ENCODE measurements around the gene ISLR.
"Not testable (repeated sequence)": the region's sequence is repeated elsewhere in the genome, so short reads cannot be mapped to it uniquely, and the experiment has no call there.

ISLR gene

DNA sequence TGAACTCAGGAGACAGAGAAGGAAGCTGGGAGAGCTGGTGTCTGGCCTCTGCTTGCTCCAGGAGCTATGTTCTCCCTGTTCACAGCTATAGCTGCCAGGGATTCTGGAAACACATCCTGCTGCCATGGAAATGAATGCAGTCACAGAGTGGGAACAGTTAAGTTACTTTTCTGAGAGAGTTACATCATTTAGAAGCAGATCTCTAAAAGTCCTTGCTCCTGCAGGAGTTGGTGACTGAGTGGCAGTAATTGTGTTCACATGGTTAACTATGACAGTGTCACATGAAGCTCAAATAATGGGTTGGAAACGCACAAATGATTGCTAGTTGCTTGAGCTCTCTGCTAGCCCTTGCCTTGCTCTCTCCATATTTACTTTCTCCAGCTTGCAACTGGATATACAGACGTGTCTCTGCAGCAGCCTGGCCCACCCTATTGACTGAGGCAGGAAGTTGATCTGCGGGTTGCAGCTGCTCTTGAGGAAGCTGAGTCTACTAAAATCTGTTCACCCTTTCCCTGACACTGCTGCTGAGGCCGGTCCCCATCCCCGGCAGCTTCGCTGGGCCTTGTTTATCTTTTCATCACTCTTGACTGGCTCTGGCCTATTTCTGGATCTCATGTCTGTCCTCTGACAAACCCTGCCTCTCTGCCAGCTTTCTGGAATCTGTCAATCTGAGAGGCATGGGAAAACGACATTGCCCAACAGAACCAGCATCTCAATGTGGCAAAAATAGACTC lies 16.7 kb upstream of the ISLR start:
- H3K4me3 ChIP-seq (ENCODE audit: low read depth, low read length), result no peak overlapping the region
- TF ChIP-seq, protein P1, sequence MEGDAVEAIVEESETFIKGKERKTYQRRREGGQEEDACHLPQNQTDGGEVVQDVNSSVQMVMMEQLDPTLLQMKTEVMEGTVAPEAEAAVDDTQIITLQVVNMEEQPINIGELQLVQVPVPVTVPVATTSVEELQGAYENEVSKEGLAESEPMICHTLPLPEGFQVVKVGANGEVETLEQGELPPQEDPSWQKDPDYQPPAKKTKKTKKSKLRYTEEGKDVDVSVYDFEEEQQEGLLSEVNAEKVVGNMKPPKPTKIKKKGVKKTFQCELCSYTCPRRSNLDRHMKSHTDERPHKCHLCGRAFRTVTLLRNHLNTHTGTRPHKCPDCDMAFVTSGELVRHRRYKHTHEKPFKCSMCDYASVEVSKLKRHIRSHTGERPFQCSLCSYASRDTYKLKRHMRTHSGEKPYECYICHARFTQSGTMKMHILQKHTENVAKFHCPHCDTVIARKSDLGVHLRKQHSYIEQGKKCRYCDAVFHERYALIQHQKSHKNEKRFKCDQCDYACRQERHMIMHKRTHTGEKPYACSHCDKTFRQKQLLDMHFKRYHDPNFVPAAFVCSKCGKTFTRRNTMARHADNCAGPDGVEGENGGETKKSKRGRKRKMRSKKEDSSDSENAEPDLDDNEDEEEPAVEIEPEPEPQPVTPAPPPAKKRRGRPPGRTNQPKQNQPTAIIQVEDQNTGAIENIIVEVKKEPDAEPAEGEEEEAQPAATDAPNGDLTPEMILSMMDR (IDR thresholded peaks at IDR 0.05; ENCODE audit: control insufficient read depth, extremely low read depth, insufficient read depth), result no peak
- no peak for DNase-seq (ENCODE audit: low read depth)

DNA sequence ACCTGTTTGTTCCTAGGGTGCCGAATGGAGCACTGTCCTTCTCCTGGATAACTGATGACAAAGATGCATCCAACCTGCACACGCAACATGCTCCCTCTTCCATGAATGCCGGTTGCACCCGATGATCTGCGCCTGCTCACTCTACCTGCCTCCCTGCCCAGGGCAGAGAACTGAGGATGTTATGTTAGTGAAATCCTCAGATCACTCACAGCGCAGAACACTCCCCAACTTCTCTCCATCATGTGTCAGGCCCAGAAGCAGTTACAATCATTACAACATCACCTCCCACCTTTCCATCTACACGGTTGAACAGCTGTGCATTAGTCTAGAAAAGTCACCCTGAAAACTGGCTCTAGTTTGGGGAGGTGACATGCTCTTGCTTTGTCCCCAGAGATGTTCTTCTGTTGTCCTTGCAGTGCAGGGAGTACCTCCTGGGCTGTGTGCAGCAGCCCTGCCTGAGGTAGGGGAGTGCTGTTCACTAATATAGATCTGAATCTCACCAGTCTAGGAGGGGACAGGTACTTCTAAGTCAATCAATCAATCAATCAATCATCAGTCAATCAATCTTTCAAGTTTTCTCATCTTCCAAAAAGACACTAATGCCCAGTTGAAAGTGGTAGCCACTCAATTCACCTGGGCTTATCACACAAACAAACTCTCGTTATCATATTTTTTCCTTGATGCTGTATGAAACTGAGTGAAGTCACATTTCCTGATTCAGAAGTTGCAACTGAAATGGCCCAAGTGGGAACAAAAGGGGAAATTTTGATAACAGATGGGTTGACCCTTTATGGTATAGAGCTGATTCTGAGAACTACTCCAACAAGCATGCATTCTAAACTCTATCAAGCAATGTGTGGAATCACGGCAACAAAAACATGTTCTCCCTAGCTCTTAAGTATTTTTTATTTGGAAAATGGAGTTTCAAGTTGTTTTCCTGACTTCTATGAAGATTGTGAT lies 15.4 kb upstream of the ISLR start:
- DNase-seq (ENCODE audit: low read depth), result no peak
- TF ChIP-seq, protein P1 (IDR thresholded peaks at IDR 0.05; ENCODE audit: control insufficient read depth, extremely low read depth, insufficient read depth), result no peak
- no peak overlapping the region for H3K4me3 ChIP-seq (ENCODE audit: low read depth, low read length)

DNA sequence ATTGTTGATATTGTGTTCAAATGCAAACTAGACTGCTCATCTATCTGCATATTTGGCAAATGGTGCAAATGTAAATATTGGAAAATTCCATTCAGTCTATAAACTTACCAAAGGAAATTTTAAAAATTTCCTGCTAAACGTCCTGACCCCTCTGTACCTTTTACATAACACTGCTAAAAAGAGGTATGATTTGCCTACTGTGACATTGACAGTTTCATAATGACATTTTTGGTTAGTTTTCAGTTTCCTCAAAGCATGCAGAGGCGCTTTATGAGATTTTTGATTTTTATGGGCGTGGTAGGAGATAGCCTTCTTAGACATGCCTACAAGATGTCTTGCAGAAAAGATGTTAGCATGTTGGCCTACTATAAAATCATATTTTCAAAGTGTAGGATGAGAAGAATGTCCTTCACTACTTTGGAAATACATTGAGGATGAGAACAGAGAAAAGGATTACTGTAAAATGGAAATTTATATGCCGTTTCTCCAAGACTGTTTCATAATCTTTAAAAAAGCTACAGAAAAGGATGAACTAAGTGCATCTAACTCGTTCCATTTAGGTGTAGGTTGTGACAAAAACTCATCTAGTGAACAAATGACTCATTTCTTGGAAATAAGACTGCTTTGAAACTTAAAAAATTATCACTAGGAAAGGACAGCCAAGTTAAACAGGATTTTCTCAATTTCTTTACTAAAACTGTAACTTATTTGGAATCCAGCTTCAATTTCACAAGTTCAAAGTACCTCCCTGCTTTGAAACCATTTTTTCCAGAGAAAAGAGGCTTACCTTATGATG lies 14.5 kb upstream of the ISLR start:
- TF ChIP-seq, protein P1 (IDR thresholded peaks at IDR 0.05; ENCODE audit: control insufficient read depth, extremely low read depth, insufficient read depth), result no peak
- H3K4me3 ChIP-seq (ENCODE audit: low read depth, low read length), result no peak overlapping the region
- no peak for DNase-seq (ENCODE audit: low read depth)

DNA sequence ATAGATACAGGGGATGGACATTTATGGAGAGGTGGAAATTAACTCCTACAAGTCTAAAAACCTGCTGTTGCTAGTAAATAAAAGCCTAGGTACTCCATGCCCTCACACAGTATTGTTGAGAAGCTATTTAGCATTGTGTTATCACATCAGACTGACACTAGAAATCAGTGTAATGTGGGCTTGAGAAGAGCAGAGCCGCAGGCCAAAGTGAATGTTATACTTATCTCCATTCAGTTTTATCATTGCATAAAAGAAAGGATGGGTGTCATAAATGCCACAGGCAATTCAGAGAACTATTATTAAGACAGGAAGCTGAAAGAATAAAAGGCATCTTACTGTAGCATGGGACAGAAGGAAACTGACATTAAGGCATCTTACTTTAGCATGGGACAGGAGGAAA lies 13.7 kb upstream of the ISLR start:
- DNase-seq (ENCODE audit: low read depth), result no peak
- no peak overlapping the region for H3K4me3 ChIP-seq (ENCODE audit: low read depth, low read length)
- TF ChIP-seq, protein P1 (IDR thresholded peaks at IDR 0.05; ENCODE audit: control insufficient read depth, extremely low read depth, insufficient read depth), result no peak

DNA sequence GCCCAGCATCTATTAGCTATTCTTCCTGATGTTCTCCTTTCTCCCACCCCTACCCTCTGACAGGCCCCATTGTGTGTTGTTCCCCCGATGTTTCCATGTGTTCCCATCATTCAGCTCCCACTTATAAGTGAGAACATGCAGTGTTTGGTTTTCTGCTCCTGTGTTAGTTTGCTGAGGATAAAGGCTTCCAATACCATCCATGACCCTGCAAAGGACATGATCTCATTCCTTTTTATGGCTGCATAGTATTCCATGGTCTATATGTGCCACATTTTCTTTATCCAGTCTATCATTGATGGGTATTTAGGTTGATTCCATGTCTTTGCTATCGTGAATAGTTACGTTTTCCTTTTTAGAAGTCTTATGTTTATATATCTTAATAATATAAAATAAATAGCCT lies 13.1 kb upstream of the ISLR start:
- not testable (repeated sequence) for H3K4me3 ChIP-seq (ENCODE audit: low read depth, low read length); DNase-seq (ENCODE audit: low read depth)

DNA sequence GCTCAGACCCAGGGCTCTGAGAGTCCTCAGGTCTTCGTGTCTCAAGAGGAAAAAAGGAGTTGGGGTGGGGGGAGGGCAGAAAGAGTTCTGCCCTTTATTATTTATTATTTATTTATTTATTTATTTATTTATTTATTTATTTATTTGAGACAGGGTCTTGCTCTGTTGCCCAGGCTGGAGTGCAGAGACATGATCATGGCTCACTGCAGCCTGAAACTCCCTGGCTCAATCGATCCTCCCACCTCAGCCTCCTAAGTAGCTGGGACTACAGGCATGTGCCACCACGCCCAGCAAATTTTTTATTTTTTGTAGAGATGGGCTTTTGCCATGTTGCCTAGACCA lies 11.3 kb upstream of the ISLR start:
- H3K4me3 ChIP-seq (ENCODE audit: low read depth, low read length); DNase-seq (ENCODE audit: low read depth): not testable (repeated sequence)

DNA sequence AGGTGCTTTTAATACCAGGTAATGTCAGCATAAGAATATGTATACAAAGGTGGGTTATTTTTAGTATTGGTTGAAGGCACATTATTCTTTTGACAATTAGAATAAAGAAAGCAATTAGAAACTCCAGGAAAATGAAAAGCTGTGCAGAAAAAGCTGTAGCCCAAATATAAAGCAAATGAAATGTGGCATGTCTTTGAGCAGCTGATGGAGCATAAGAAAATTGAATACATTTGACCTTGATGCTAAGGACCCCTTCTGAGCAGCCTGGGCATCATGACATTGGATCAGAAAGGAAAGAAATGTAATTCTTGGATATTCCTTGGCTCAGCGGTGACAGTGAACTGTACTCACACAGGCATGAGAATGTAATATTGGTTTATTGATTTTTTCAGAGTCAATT lies 8.0 kb upstream of the ISLR start:
- H3K4me3 ChIP-seq (ENCODE audit: low read depth, low read length), result no peak overlapping the region
- TF ChIP-seq, protein P1 (IDR thresholded peaks at IDR 0.05; ENCODE audit: control insufficient read depth, extremely low read depth, insufficient read depth), result no peak
- DNase-seq (ENCODE audit: low read depth), result no peak
